Chondrocyte (in vitro differentiated cells): ENCODE data around the gene ATG10. TPM values are rescaled to one million over a fixed set of nuclear protein-coding genes. Genes with fewer than 3 reads are reported as not detected.

ENCODE experiments used
- DNase-seq: peaks from one replicate; pipeline ENCODE4 v3.0.0; 2021; ENCODE audit warnings: mixed read lengths, low spot score
- H3K27ac Mint-ChIP-seq: one replicate; pipeline ENCODE4 v1.8.0; 2021; ENCODE audit warnings: mild to moderate bottlenecking, moderate library complexity, mixed read lengths; ENCODE audit not compliant: unreplicated experiment
- H3K27me3 Mint-ChIP-seq: 2 replicates; pipeline ENCODE4 v1.8.0; 2021; ENCODE audit warnings: low read depth, mixed read lengths
- H3K36me3 Mint-ChIP-seq: 2 replicates; pipeline ENCODE4 v1.8.0; 2021; ENCODE audit warnings: low read depth, mixed read lengths
- H3K4me1 Mint-ChIP-seq: 2 replicates; pipeline ENCODE4 v1.8.0; 2021; ENCODE audit warnings: low read depth, mild to moderate bottlenecking, mixed read lengths
- H3K4me3 Mint-ChIP-seq: one replicate; pipeline ENCODE4 v1.8.0; 2021; ENCODE audit warnings: mild to moderate bottlenecking, moderate library complexity, mixed read lengths; ENCODE audit not compliant: unreplicated experiment
- H3K9me3 Mint-ChIP-seq: 2 replicates; pipeline ENCODE4 v1.8.0; 2021; ENCODE audit warnings: low read depth, mixed read lengths
- CTCF ChIP-seq: fragments of 200-600 bp; sonication (generic); IDR thresholded peaks from 2 replicates; pipeline ENCODE4 v1.5.0; 2021; ENCODE audit warnings: antibody characterized with exemption, mild to moderate bottlenecking, moderate library complexity
- long read RNA-seq: library from polyadenylated mRNA; stranded (forward); transcript quantifications from one replicate; pipeline ENCODE4 v2.0.0, GENCODE V29; 2021
- total RNA-seq: library from RNA; stranded (reverse); gene quantifications from 3 replicates; pipeline ENCODE4 v1.2.1, GENCODE V29; 2021

The ATG10 gene
- 6.4 to 11.2 TPM (median 8.5 TPM) in 3 replicates for total RNA-seq
- long read RNA-seq, partial matches to known transcripts = 0 of 13 reads
- long read RNA-seq, other reads (novel, unspliced or antisense) = 7 of 13 reads

- H3K27ac Mint-ChIP-seq = peak within 1 kb of the TSS; percentile 92
- H3K4me3 Mint-ChIP-seq = peak within 1 kb of the TSS; percentile 80
- DNase-seq = peak; percentile 94
- peaks cover 18% of the 10 kb centered on the region for H3K4me1 Mint-ChIP-seq
- no peaks in the 10 kb centered on the region for H3K27me3 Mint-ChIP-seq
- TF ChIP-seq CTCF = no peak
- H3K36me3 Mint-ChIP-seq = peaks cover 2% of the 10 kb centered on the region
- no peaks in the 10 kb centered on the region for H3K9me3 Mint-ChIP-seq
Measured at GRCh38 chr5:81971712-81972491, at the start of gene ATG10. Gene ATG10, plus strand, starts transcription at chr5:81972023. Its CDS starts 15,548 bp downstream, at chr5:81987571.

GRCh38 chr5:81922854-81923279 is 49.0 kb upstream of the ATG10 start:
- DNase-seq = no peak
- H3K36me3 Mint-ChIP-seq = peaks cover 4% of the 10 kb centered on the region
- peaks cover 12% of the 10 kb centered on the region for H3K9me3 Mint-ChIP-seq
- no peaks in the 10 kb centered on the region for H3K4me1 Mint-ChIP-seq
- no peak for TF ChIP-seq CTCF
- H3K4me3 Mint-ChIP-seq = no peak overlapping the region
- no peak overlapping the region for H3K27ac Mint-ChIP-seq
- H3K27me3 Mint-ChIP-seq = no peaks in the 10 kb centered on the region

- H3K27ac Mint-ChIP-seq = no peak overlapping the region
- peaks cover 15% of the 10 kb centered on the region for H3K9me3 Mint-ChIP-seq
- H3K36me3 Mint-ChIP-seq = peaks cover 4% of the 10 kb centered on the region
- TF ChIP-seq CTCF = no peak
- H3K4me3 Mint-ChIP-seq = no peak overlapping the region
- no peak for DNase-seq
- no peaks in the 10 kb centered on the region for H3K27me3 Mint-ChIP-seq
- H3K4me1 Mint-ChIP-seq = no peaks in the 10 kb centered on the region
Measured at GRCh38 chr5:81924442-81924841, 47.4 kb upstream of the ATG10 start.

GRCh38 chr5:81925009-81925408 is 46.8 kb upstream of the ATG10 start:
- Mint-ChIP-seq H3K4me3 (no peak overlapping the region), H3K4me1 (no peaks in the 10 kb centered on the region), H3K27ac (no peak overlapping the region), H3K9me3 (peaks cover 13% of the 10 kb centered on the region), H3K36me3 (peaks cover 4% of the 10 kb centered on the region), H3K27me3 (no peaks in the 10 kb centered on the region)
- no peak for TF ChIP-seq CTCF
- DNase-seq = no peak

GRCh38 chr5:81925981-81926380 is 45.8 kb upstream of the ATG10 start:
- Mint-ChIP-seq H3K4me3 (no peak overlapping the region), H3K27me3 (no peaks in the 10 kb centered on the region), H3K27ac (no peak overlapping the region), H3K9me3 (peaks cover 10% of the 10 kb centered on the region), H3K36me3 (peaks cover 4% of the 10 kb centered on the region), H3K4me1 (no peaks in the 10 kb centered on the region)
- no peak for DNase-seq
- no peak for TF ChIP-seq CTCF
